Trophoblast cell (in vitro differentiated cells and primary cell): ENCODE results near the gene SLC17A9.

Experiments used
- DNase-seq, 2 donors: peaks; one replicate each; pipeline ENCODE4 v3.0.0-alpha.2; 2016
- H2AFZ ChIP-seq: 2 replicates; pipeline ENCODE4 v1.6.1; 2013; ENCODE audit warnings: low read length, moderate library complexity, mild to moderate bottlenecking; ENCODE audit not compliant: insufficient read depth, poor library complexity
- H2AK5ac ChIP-seq: 2 replicates; pipeline ENCODE4 v1.6.1; 2013; ENCODE audit warnings: mild to moderate bottlenecking, low read length
- H2BK120ac ChIP-seq: 2 replicates; pipeline ENCODE4 v1.6.1; 2013; ENCODE audit warnings: low read length, mild to moderate bottlenecking, moderate library complexity; ENCODE audit not compliant: insufficient read depth, poor library complexity
- H2BK12ac ChIP-seq: 2 replicates; pipeline ENCODE4 v1.6.1; 2013; ENCODE audit warnings: mild to moderate bottlenecking, low read length, moderate library complexity
- H2BK5ac ChIP-seq: 2 replicates; pipeline ENCODE4 v1.6.1; 2013; ENCODE audit warnings: low read length, low read depth, moderate library complexity, mild to moderate bottlenecking; ENCODE audit not compliant: poor library complexity
- H3K14ac ChIP-seq: 2 replicates; pipeline ENCODE4 v1.6.1; 2013; ENCODE audit warnings: mild to moderate bottlenecking, low read length
- H3K18ac ChIP-seq: 2 replicates; pipeline ENCODE4 v1.6.1; 2013; ENCODE audit warnings: mild to moderate bottlenecking, low read length
- H3K23ac ChIP-seq: 2 replicates; pipeline ENCODE4 v1.6.1; 2013; ENCODE audit warnings: low read length
- H3K27ac ChIP-seq: 2 replicates; pipeline ENCODE4 v1.5.1; 2013; ENCODE audit warnings: low read depth, mild to moderate bottlenecking, inconsistent platforms, low read length, moderate library complexity
- H3K27me3 ChIP-seq: 2 replicates; pipeline ENCODE4 v1.6.1; 2013; ENCODE audit warnings: inconsistent platforms, mild to moderate bottlenecking, low read length, moderate library complexity; ENCODE audit not compliant: insufficient read depth
- H3K36me3 ChIP-seq, 2 experiments: 1 replicate in 1 of 2; 2 replicates in 1 of 2; pipeline ENCODE4 v1.6.1; 2013; ENCODE audit warnings: low read length in 2 of 2, mild to moderate bottlenecking in 2 of 2, moderate library complexity in 1 of 2; ENCODE audit not compliant: insufficient read depth in 2 of 2, control insufficient read depth in 1 of 2
- H3K4ac ChIP-seq: 2 replicates; pipeline ENCODE4 v1.6.1; 2013; ENCODE audit warnings: low read depth, mild to moderate bottlenecking, low read length, moderate library complexity
- H3K4me1 ChIP-seq, 2 experiments: 1 replicate in 1 of 2; 2 replicates in 1 of 2; pipeline ENCODE4 v1.6.1; 2013; ENCODE audit warnings: low read length in 2 of 2, mild to moderate bottlenecking in 2 of 2, moderate library complexity in 1 of 2; ENCODE audit not compliant: insufficient read depth in 2 of 2, control insufficient read depth in 1 of 2
- H3K4me2 ChIP-seq: 2 replicates; pipeline ENCODE4 v1.6.1; 2013; ENCODE audit warnings: inconsistent platforms, mild to moderate bottlenecking, low read length, moderate library complexity
- H3K4me3 ChIP-seq: 2 replicates; pipeline ENCODE4 v1.5.1; 2013; ENCODE audit warnings: mild to moderate bottlenecking, low read depth, low read length, inconsistent platforms
- H3K79me1 ChIP-seq: one replicate; pipeline ENCODE4 v1.6.1; 2013; ENCODE audit warnings: low read length
- H3K79me2 ChIP-seq: 2 replicates; pipeline ENCODE4 v1.6.1; 2013; ENCODE audit warnings: low read length, mild to moderate bottlenecking; ENCODE audit not compliant: control insufficient read depth, insufficient read depth, poor library complexity
- H3K9ac ChIP-seq: 2 replicates; pipeline ENCODE4 v1.6.1; 2013; ENCODE audit warnings: mild to moderate bottlenecking, low read length
- H3K9me3 ChIP-seq: 2 replicates; pipeline ENCODE4 v1.6.1; 2013; ENCODE audit warnings: low read depth, mild to moderate bottlenecking, control low read depth, inconsistent platforms, low read length; ENCODE audit not compliant: insufficient read depth
- H4K12ac ChIP-seq: 2 replicates; pipeline ENCODE4 v1.6.1; 2013; ENCODE audit warnings: low read depth, mild to moderate bottlenecking, low read length, moderate library complexity
- H4K8ac ChIP-seq: 2 replicates; pipeline ENCODE4 v1.6.1; 2013; ENCODE audit warnings: low read depth, mild to moderate bottlenecking, low read length, moderate library complexity
- H4K91ac ChIP-seq: one replicate; pipeline ENCODE4 v1.6.1; 2013; ENCODE audit warnings: low read depth, mild to moderate bottlenecking, low read length, moderate library complexity
- WGBS: extraction: QIAGEN DNeasy Blood & Tissue Kit; methylation state at CpG from one replicate; pipeline ENCODE4 v1.1.7; 2013; ENCODE audit warnings: missing lambda C conversion rate; ENCODE audit not compliant: insufficient read length, insufficient coverage; ENCODE audit errors: extremely low coverage; 5-methylcytosine and 5-hydroxymethylcytosine counted together

SLC17A9 gene

DNA sequence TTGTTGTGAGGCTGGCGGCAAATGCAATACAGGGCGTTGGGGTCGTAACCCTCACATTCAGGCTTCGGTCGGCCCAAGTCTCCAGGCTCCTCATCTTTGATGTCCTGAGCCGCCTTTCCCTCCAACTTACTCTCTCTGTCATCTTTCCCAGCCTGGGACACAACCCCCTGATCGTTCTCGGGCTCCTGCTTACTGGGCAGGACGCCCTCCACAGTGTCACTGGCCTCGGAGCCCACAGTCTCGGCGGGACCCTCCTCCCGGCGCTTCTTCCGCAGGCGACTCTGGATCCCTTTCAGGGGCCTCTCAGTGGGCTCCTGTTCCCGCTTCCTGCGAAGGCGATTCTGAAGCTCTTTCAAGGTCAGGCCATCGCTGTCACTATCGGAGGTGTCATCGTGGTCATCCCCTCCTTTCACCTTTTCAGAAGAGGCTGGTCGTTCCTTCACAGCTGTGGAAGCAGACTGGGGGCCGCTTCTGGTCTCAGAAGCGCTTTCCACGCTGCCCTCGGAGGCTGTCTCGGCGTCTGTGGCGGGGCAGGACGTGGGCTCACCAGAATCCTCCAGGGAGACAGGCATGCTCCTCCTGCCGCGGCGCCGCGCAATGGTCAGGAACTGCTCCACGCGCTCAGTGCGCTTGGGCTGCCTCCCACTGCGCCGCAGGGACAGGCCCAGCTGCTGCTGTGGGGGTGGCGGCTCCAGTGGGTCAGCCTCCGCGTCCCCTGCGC lies 41.6 kb upstream of the SLC17A9 start:
- no peak overlapping the region for H3K27ac ChIP-seq
- H2BK5ac ChIP-seq, result no peak overlapping the region
- H2AK5ac ChIP-seq, result no peak overlapping the region
- no peak overlapping the region for H3K23ac ChIP-seq
- H3K4me3 ChIP-seq, result no peak overlapping the region
- no peaks in the 10 kb centered on the region for H3K27me3 ChIP-seq
- H4K12ac ChIP-seq, result no peak overlapping the region
- no peaks in the 10 kb centered on the region for H3K79me1 ChIP-seq
- H3K4me2 ChIP-seq, result no peak overlapping the region
- no peak overlapping the region for H3K14ac ChIP-seq
- H3K18ac ChIP-seq, result no peak overlapping the region
- H2AFZ ChIP-seq, result no peak overlapping the region
- H3K4me1 ChIP-seq, result peaks cover 3 to 4% of the 10 kb centered on the region in 2 experiments
- H3K9me3 ChIP-seq, result no peaks in the 10 kb centered on the region
- H3K36me3 ChIP-seq, result peaks cover 63 to 65% of the 10 kb centered on the region in 2 experiments
- no CpG with 5 or more reads among the region's 45 CpGs for WGBS
- H2BK12ac ChIP-seq, result no peak overlapping the region
- H2BK120ac ChIP-seq, result no peak overlapping the region
- peak overlapping the region; percentile 39 for H3K4ac ChIP-seq
- no peak overlapping the region for H4K91ac ChIP-seq
- no peak overlapping the region for H3K9ac ChIP-seq
- H4K8ac ChIP-seq, result no peak overlapping the region
- no peak for DNase-seq
- peaks cover 11% of the 10 kb centered on the region for H3K79me2 ChIP-seq

DNA sequence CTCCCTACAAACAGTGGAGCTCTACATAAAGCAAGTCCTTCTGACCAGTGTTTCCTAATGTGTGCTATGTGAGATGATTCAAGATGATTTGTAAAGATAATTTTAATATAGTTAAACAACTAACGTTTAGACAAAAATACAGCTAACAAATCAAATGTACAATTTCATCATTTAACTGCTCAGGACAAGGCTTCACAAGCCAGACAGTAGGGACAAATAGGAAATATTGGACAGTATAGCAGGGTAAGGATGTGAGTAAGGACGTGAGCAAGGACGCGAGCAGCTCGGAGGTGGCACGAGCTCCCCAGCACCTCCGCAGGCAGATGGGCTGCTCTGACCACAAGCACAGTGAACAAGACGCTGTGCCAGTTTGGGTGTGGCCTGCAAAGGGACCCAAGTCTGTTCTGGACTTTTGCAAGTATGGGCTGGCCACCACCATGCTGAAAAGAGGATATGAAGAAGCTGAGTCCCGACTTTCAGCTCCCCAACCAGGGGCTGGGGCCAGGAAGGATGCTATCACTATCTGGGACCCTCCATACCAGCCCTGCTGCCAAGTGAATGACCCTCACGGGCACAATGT lies 40.7 kb upstream of the SLC17A9 start:
- Histone ChIP-seq H2AFZ (no peak overlapping the region), H4K8ac (no peak overlapping the region), H3K4ac (peak overlapping the region; percentile 2), H4K91ac (no peak overlapping the region), H2BK120ac (no peak overlapping the region), H3K23ac (no peak overlapping the region), H3K4me2 (no peak overlapping the region), H3K36me3 (peaks cover 55 to 56% of the 10 kb centered on the region in 2 experiments), H3K9ac (no peak overlapping the region), H3K9me3 (no peaks in the 10 kb centered on the region), H3K79me2 (peaks cover 13% of the 10 kb centered on the region), H2AK5ac (no peak overlapping the region), H3K14ac (no peak overlapping the region), H3K79me1 (no peaks in the 10 kb centered on the region), H3K27ac (no peak overlapping the region), H2BK12ac (no peak overlapping the region), H2BK5ac (no peak overlapping the region), H4K12ac (no peak overlapping the region), H3K18ac (no peak overlapping the region), H3K4me3 (no peak overlapping the region), H3K4me1 (peaks cover 3 to 4% of the 10 kb centered on the region in 2 experiments), H3K27me3 (no peaks in the 10 kb centered on the region)
- DNase-seq, result no peak
- WGBS, result no CpG with 5 or more reads among the region's 10 CpGs

DNA sequence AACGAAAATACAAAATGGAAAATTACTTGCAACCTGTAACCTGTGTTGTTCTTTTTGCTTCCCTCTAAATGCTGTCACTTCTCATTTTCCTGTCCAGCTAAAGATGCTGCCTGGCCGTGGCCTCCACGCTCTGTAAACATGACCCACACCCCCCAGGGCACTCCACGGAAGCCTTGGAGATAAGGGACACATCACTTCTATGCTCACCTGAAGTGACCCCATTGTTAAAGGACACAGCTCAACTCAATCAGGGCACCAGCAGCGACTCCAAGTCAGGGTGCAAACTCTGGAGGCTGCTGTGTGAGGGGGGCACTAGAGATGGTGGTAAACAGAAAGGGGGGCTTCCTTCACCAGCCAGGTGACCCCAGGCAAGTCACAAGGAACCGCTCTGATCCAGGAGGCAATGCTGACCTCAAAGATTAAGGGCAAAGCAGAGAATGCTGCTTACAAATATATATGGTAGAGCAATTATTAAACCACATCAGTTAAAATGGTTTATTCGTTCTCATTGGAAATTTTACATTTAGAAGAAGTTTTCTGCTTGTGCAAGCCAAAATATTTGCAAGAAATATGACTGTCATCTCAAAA lies 39.4 kb upstream of the SLC17A9 start:
- H3K23ac ChIP-seq, result no peak overlapping the region
- no peak overlapping the region for H3K9ac ChIP-seq
- H4K8ac ChIP-seq, result no peak overlapping the region
- H3K27ac ChIP-seq, result no peak overlapping the region
- peaks cover 44% of the 10 kb centered on the region in 2 experiments for H3K36me3 ChIP-seq
- no peak overlapping the region for H3K4me2 ChIP-seq
- peak in 1 of 2 donors; percentile 38 for DNase-seq
- H3K79me1 ChIP-seq, result no peaks in the 10 kb centered on the region
- H3K14ac ChIP-seq, result no peak overlapping the region
- H3K79me2 ChIP-seq, result peaks cover 17% of the 10 kb centered on the region
- no peaks in the 10 kb centered on the region for H3K9me3 ChIP-seq
- no peak overlapping the region for H2AFZ ChIP-seq
- H3K4me3 ChIP-seq, result no peak overlapping the region
- no CpG with 5 or more reads among the region's 7 CpGs for WGBS
- H2BK120ac ChIP-seq, result no peak overlapping the region
- no peak overlapping the region for H2BK12ac ChIP-seq
- peaks cover 3 to 4% of the 10 kb centered on the region in 2 experiments for H3K4me1 ChIP-seq
- H4K12ac ChIP-seq, result no peak overlapping the region
- no peak overlapping the region for H2AK5ac ChIP-seq
- no peak overlapping the region for H2BK5ac ChIP-seq
- no peaks in the 10 kb centered on the region for H3K27me3 ChIP-seq
- no peak overlapping the region for H4K91ac ChIP-seq
- peak overlapping the region; percentile 22 for H3K4ac ChIP-seq
- H3K18ac ChIP-seq, result no peak overlapping the region

DNA sequence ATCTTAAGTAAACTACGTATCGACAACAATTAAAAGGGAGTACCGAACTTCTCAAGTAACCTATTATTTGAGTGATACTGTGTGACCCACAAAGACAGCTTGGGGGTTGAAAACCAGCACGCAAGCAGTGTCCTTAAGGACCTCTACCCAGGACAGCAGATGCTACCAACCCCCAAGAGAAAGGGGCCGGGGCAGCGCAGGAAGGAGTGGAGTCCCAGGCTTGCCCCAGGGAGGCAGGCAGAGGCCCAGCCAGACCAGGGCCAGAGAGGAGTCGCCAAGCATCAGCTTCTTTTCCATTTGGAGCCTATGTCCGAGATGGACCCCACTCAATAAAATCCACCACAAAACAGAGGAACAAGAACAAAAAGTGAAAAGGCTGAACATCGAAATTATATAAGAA lies 38.1 kb upstream of the SLC17A9 start:
- Histone ChIP-seq H3K23ac (no peak overlapping the region), H3K4me3 (no peak overlapping the region), H3K4ac (peak overlapping the region; percentile 95), H3K79me1 (no peaks in the 10 kb centered on the region), H3K79me2 (peaks cover 20% of the 10 kb centered on the region), H3K9me3 (no peaks in the 10 kb centered on the region), H4K8ac (no peak overlapping the region), H2BK5ac (no peak overlapping the region), H4K91ac (no peak overlapping the region), H2AFZ (no peak overlapping the region), H3K14ac (no peak overlapping the region), H3K36me3 (peaks cover 32% of the 10 kb centered on the region in 2 experiments), H4K12ac (no peak overlapping the region), H3K18ac (no peak overlapping the region), H3K9ac (no peak overlapping the region), H3K4me1 (peaks cover 3 to 4% of the 10 kb centered on the region in 2 experiments), H3K27ac (no peak overlapping the region), H2AK5ac (no peak overlapping the region), H3K27me3 (no peaks in the 10 kb centered on the region), H3K4me2 (no peak overlapping the region), H2BK120ac (no peak overlapping the region), H2BK12ac (no peak overlapping the region)
- WGBS, result no CpG with 5 or more reads among the region's 9 CpGs
- no peak for DNase-seq
